ENCODE data around the gene MEIOSIN.

- TF ChIP-seq ZNF423 (tag by site-specific recombination; IDR thresholded peaks at IDR 0.05) (no peak), KLF10 (tag by site-specific recombination; IDR thresholded peaks at IDR 0.05) (no peak), CTCF (tag by site-specific recombination; IDR thresholded peaks at IDR 0.05) (no peak), ZNF416 (tag by site-specific recombination; IDR thresholded peaks at IDR 0.05) (no peak), ZBTB1 (tag by site-specific recombination; IDR thresholded peaks at IDR 0.05) (no peak), TCF7L2 (IDR thresholded peaks at IDR 0.05; ENCODE audit: borderline replicate concordance, low read depth, low read length) (no peak), ZNF138 (tag by site-specific recombination; IDR thresholded peaks at IDR 0.05; ENCODE audit: borderline replicate concordance) (no peak), YY2 (tag by site-specific recombination; IDR thresholded peaks at IDR 0.05) (no peak), ZNF391 (tag by site-specific recombination; IDR thresholded peaks at IDR 0.05; ENCODE audit: borderline replicate concordance, low read depth) (no peak), ZNF274 (IDR thresholded peaks at IDR 0.05; ENCODE audit: low read length) (no peak), ZNF274 (tag by site-specific recombination; IDR thresholded peaks at IDR 0.05; ENCODE audit: borderline replicate concordance) (no peak), ZNF692 (tag by site-specific recombination; IDR thresholded peaks at IDR 0.05) (no peak), ZBTB11 (tag by site-specific recombination; conservative IDR thresholded peaks at IDR 0.05; ENCODE audit: low read depth) (no peak), PRDM2 (tag by site-specific recombination; IDR thresholded peaks at IDR 0.05; ENCODE audit: borderline replicate concordance) (no peak), ZNF239 (tag by site-specific recombination; IDR thresholded peaks at IDR 0.05) (no peak)
Observed at GRCh38 chr19:45716359-45717130, 16.7 kb upstream of the MEIOSIN start.
